DOHH2 (cell line): Measurements from ENCODE around the gene SLC39A12.

Source experiments
- EZH2phosphoT487 ChIP-seq: fragments of 200-600 bp; sonication (generic); IDR thresholded peaks from 2 replicates; pipeline ENCODE4 v1.6.1; 2017; ENCODE audit warnings: borderline replicate concordance, mild to moderate bottlenecking, antibody characterized with exemption, low read length, moderate library complexity, mixed read lengths
- TF ChIP-seq, protein P1 (sequence below): fragments of 200-600 bp; sonication (generic); IDR thresholded peaks from one replicate; pipeline ENCODE4 v1.5.1; 2014; ENCODE audit warnings: antibody characterized with exemption, mild to moderate bottlenecking, low read depth, low read length; ENCODE audit not compliant: poor library complexity, severe bottlenecking

DNA sequence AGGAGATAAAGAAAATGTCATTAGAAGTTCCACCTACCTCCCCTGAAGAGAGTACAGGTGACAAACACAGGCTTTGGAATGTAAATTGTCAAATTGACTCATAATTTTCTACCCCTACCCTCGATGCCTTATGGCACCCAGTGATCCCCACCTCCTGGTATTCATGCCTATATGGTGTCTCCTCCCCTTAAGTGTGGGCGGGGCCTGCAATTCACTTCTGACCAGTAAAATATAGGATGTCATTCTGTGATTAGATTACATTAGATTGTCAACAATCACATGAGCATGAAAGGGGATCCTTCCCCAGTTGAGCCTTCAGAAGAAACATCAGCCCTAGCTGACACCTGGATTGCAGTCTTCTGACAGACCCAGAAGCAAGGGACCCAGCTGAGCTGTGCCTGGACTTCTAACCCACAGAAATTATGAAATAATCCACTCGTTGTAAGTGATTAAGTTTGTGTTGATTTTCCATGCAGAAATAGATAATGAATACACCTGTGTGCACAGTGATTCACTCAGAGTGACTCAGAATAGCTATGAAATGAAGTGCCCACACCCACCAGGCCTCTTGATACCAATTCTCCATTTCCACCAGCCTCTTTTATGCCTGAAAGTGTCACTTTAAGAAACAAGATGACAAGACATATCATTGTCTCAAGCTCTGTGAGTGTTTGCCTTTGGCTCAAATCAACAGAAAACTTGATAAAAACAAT, 8.5 kb upstream of the SLC39A12 start:
- TF ChIP-seq, protein P1, sequence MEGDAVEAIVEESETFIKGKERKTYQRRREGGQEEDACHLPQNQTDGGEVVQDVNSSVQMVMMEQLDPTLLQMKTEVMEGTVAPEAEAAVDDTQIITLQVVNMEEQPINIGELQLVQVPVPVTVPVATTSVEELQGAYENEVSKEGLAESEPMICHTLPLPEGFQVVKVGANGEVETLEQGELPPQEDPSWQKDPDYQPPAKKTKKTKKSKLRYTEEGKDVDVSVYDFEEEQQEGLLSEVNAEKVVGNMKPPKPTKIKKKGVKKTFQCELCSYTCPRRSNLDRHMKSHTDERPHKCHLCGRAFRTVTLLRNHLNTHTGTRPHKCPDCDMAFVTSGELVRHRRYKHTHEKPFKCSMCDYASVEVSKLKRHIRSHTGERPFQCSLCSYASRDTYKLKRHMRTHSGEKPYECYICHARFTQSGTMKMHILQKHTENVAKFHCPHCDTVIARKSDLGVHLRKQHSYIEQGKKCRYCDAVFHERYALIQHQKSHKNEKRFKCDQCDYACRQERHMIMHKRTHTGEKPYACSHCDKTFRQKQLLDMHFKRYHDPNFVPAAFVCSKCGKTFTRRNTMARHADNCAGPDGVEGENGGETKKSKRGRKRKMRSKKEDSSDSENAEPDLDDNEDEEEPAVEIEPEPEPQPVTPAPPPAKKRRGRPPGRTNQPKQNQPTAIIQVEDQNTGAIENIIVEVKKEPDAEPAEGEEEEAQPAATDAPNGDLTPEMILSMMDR, result no peak
- TF ChIP-seq EZH2phosphoT487, result no peak
